Upper lobe of right lung (tissue), 1 donor: Measurements from ENCODE around the gene SND1. TPM values are rescaled to one million over a fixed set of nuclear protein-coding genes. Genes with fewer than 3 reads are reported as not detected.

ENCODE experiments used
- ATAC-seq: fragments of 200-7000 bp; cut with Tn5 transposase; one replicate; pipeline ENCODE4 v1.9.1; 2020; ENCODE audit warnings: mild to moderate bottlenecking, moderate library complexity
- DNase-seq: peaks from one replicate; pipeline ENCODE4 v3.0.0-alpha.2; 2020
- H3K27ac ChIP-seq: fragments of 200-600 bp; one replicate; pipeline ENCODE4 v1.8.0; 2022
- H3K27me3 ChIP-seq: fragments of 200-600 bp; one replicate; pipeline ENCODE4 v1.8.0; 2022; ENCODE audit warnings: mild to moderate bottlenecking
- H3K36me3 ChIP-seq: fragments of 200-600 bp; one replicate; pipeline ENCODE4 v1.8.0; 2022
- H3K4me1 ChIP-seq: fragments of 200-600 bp; one replicate; pipeline ENCODE4 v1.8.0; 2022
- H3K4me3 ChIP-seq: fragments of 200-600 bp; one replicate; pipeline ENCODE4 v1.8.0; 2022; ENCODE audit warnings: mild to moderate bottlenecking
- H3K9me3 ChIP-seq: fragments of 200-600 bp; one replicate; pipeline ENCODE4 v1.8.0; 2022
- intact Hi-C: fragments of 100-400 bp; cut with DNase I; formaldehyde crosslinking; loops from one replicate; pipeline ENCODE4 v1.11.0; 2022
- total RNA-seq: library from RNA; stranded (reverse); fragmentation: NEBNext Ultra II Directional; extraction: Animal tissue kit (Norgen Biotek cat#: 25700); gene quantifications from one replicate; pipeline ENCODE4 v1.2.1, GENCODE V29; 2021
- TF ChIP-seq, protein P1 (sequence below): fragments of 200-600 bp; IDR thresholded peaks from one replicate; pipeline ENCODE4 v1.8.0; 2022; ENCODE audit warnings: antibody characterized with exemption
- donor health status: DM: no; HTN: yes; CAD: no; lungs with severe emphysema.

Gene SND1
- total RNA-seq, 1 donor from 2014 or later = 150 TPM

DNA sequence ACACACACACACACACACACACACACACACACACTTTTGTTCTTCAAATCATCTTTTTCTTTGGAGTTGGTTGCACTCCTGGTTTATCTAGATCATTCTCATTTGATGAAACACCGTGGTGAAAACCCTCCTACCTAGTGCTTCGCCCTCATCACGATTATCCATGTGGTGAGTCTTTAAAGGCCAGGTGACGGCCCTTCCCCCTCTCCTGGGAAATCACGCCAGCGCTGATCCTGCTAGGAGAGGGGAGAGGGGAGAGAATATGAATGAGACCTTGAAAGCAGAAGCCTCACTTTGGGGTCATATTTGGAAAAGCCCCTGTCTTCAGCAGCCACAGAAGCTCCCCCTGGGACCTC is 483.1 kb downstream of the SND1 start:
- TF ChIP-seq, protein P1, sequence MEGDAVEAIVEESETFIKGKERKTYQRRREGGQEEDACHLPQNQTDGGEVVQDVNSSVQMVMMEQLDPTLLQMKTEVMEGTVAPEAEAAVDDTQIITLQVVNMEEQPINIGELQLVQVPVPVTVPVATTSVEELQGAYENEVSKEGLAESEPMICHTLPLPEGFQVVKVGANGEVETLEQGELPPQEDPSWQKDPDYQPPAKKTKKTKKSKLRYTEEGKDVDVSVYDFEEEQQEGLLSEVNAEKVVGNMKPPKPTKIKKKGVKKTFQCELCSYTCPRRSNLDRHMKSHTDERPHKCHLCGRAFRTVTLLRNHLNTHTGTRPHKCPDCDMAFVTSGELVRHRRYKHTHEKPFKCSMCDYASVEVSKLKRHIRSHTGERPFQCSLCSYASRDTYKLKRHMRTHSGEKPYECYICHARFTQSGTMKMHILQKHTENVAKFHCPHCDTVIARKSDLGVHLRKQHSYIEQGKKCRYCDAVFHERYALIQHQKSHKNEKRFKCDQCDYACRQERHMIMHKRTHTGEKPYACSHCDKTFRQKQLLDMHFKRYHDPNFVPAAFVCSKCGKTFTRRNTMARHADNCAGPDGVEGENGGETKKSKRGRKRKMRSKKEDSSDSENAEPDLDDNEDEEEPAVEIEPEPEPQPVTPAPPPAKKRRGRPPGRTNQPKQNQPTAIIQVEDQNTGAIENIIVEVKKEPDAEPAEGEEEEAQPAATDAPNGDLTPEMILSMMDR = no peak
- Histone ChIP-seq H3K27me3 (peaks cover 41% of the 10 kb centered on the region), H3K4me1 (peaks cover 11% of the 10 kb centered on the region), H3K4me3 (peak overlapping the region; percentile 57), H3K27ac (no peak overlapping the region), H3K36me3 (no peaks in the 10 kb centered on the region), H3K9me3 (no peaks in the 10 kb centered on the region)
- no peak for ATAC-seq
- intact Hi-C loops = loop anchor here (5.0 kb wide), 1 partner anchor 72 kb away; no protein-coding TSS in a partner anchor
- DNase-seq = no peak

DNA sequence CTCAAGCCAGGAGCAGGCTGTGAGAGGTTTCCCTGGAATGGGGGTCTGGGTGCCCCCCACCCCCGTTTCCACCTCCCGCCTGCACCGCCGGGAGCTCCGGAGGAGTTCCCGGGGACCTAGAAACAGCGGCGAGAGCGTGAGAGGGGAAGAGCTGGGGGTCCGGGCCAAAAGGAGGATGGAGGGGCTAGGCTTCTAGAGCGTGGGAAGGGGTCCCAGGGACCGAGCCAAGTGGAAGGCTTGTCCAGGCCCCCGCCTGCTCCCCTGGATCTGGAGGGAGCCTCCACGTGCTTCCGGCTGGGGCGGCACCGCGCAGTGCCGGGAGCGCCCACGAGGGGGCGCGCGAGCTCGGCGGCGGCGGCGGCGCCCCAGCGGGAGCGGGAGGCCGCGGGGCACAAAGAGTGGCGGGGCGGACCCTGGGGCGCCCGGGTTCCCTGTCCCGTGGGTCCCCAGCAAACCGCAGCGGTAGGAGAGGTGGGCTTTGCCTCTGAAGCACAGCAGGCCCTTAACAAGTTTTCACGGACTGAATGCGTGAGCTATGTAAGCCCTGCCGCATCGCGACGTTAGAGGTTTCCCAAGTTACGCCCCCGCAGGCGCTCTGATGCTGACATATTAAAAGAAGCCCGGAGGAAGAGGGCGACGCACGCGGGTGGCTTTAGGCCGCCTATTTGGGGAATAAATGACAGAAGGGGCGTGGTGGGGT is 483.7 kb downstream of the SND1 start:
- peaks cover 11% of the 10 kb centered on the region for H3K4me1 ChIP-seq
- no peak overlapping the region for H3K27ac ChIP-seq
- TF ChIP-seq, protein P1 = peak; percentile 78
- intact Hi-C loops = loop anchor here (5.0 kb wide), 1 partner anchor 72 kb away; no protein-coding TSS in a partner anchor
- peak; percentile 99 for ATAC-seq
- no peaks in the 10 kb centered on the region for H3K36me3 ChIP-seq
- H3K27me3 ChIP-seq = peaks cover 39% of the 10 kb centered on the region
- peak; percentile 81 for DNase-seq
- H3K9me3 ChIP-seq = no peaks in the 10 kb centered on the region
- peak overlapping the region; percentile 57 for H3K4me3 ChIP-seq

DNA sequence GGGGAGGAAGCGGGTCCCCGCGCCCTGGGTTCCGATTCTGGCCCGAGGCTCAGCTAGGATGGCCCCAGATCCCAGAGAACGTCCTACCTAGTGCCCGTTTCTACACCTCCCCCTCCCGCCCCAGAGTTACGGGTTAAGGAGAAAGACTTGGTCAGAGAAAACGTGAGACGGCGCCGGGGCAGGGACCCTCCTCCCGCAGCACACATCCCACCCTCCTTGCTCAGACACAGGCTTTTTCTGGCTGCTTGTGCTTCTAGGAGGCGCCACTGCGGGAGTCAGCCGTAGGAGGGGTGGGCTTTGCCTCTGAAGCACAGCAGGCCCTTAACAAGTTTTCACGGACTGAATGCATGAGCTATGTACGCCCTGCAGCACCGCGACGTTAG is 484.2 kb downstream of the SND1 start:
- Histone ChIP-seq H3K36me3 (no peaks in the 10 kb centered on the region), H3K27ac (no peak overlapping the region), H3K4me3 (peak overlapping the region; percentile 57), H3K27me3 (peaks cover 39% of the 10 kb centered on the region), H3K9me3 (no peaks in the 10 kb centered on the region), H3K4me1 (peaks cover 11% of the 10 kb centered on the region)
- ATAC-seq = no peak
- TF ChIP-seq, protein P1 = no peak
- no peak for DNase-seq
- intact Hi-C loops = loop anchor here (5.0 kb wide), 1 partner anchor 71 kb away; no protein-coding TSS in a partner anchor

DNA sequence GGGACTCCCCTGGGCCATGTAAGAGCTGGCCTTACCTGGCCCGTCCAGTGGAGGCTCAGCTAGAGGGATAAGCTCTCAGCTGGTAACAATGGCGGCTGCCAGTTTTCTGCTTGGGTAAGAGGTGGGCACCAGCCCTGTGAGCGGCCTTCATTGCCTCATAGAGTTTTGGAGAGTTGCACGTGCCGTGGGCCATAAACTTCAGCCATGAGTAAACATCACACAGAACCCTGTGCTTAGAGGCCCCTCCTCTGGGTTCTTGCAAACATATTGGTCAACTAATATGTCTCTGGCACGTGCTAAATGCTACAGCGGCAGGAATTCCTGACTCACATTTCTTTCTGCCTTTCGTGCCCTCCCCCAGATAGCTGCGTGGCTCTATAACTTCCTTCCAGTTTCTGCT is 485.2 kb downstream of the SND1 start:
- no peak overlapping the region for H3K4me3 ChIP-seq
- no peak overlapping the region for H3K27ac ChIP-seq
- TF ChIP-seq, protein P1 = no peak
- intact Hi-C loops = loop anchor here (5.0 kb wide), 1 partner anchor 70 kb away; no protein-coding TSS in a partner anchor
- DNase-seq (no peak), ATAC-seq (no peak)
- H3K27me3 ChIP-seq = peaks cover 39% of the 10 kb centered on the region
- H3K9me3 ChIP-seq = no peaks in the 10 kb centered on the region
- no peaks in the 10 kb centered on the region for H3K36me3 ChIP-seq
- peaks cover 11% of the 10 kb centered on the region for H3K4me1 ChIP-seq

DNA sequence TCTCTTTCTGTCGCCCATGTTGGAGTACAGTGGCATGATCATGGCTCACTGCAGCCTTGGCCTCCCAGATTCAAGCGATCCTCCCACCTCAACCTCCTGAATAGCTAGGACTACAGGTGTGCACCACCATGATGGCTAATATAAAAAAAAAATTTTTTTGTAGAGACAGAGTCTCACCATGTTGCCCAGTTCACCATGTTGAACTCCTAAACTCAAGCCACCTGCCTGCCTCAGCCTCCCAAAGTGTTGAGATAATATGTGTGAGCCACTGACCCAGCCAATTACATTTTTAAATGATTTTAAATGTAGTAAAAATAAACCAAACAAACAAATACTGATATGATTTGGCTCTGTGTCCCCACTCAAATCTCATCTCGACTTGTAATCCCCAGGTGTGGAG is 487.4 kb downstream of the SND1 start:
- no peak for ATAC-seq
- intact Hi-C loops = loop anchor here (5.0 kb wide), 1 partner anchor 68 kb away; no protein-coding TSS in a partner anchor

More for the DNA sequence above, 487.4 kb downstream of the SND1 start:
- Histone ChIP-seq H3K9me3 (no peaks in the 10 kb centered on the region), H3K4me1 (peaks cover 11% of the 10 kb centered on the region), H3K36me3 (no peaks in the 10 kb centered on the region), H3K27me3 (peaks cover 31% of the 10 kb centered on the region), H3K27ac (no peak overlapping the region), H3K4me3 (no peak overlapping the region)
- no peak for DNase-seq
- TF ChIP-seq, protein P1 = no peak
